Neural cell (in vitro differentiated cells): ENCODE data around the gene CILP2.

Source experiments
- EP300 ChIP-seq: fragments of 450-650 bp; conservative IDR thresholded peaks from 2 replicates; pipeline ENCODE4 v1.6.1; 2014; ENCODE audit warnings: antibody characterized with exemption, mild to moderate bottlenecking, moderate library complexity; ENCODE audit not compliant: poor library complexity, severe bottlenecking
- EZH2 ChIP-seq: fragments of 200-600, 300-800 bp; shearing (Covaris generic), sonication (generic); IDR thresholded peaks from 2 replicates; pipeline ENCODE4 v1.6.1; 2014; ENCODE audit warnings: antibody characterized with exemption, low read length, borderline replicate concordance, mild to moderate bottlenecking; ENCODE audit not compliant: insufficient read depth, poor library complexity, severe bottlenecking
- MXI1 ChIP-seq: fragments of 450-650 bp; conservative IDR thresholded peaks from 2 replicates; pipeline ENCODE4 v1.6.1; 2014; ENCODE audit warnings: antibody characterized with exemption, mild to moderate bottlenecking; ENCODE audit not compliant: poor library complexity, severe bottlenecking
- POLR2AphosphoS5 ChIP-seq: IDR thresholded peaks from 2 replicates; pipeline ENCODE4 v1.6.1; 2012
- RAD21 ChIP-seq: fragments of 450-650 bp; conservative IDR thresholded peaks from 2 replicates; pipeline ENCODE4 v1.6.1; 2014; ENCODE audit warnings: antibody characterized with exemption, mild to moderate bottlenecking, moderate library complexity
- SMC3 ChIP-seq: fragments of 450-650 bp; conservative IDR thresholded peaks from 2 replicates; pipeline ENCODE4 v1.6.1; 2014; ENCODE audit warnings: antibody characterized with exemption, mild to moderate bottlenecking, moderate library complexity; ENCODE audit not compliant: poor library complexity
- TF ChIP-seq, protein P1 (sequence below): fragments of 450-650 bp; IDR thresholded peaks from 2 replicates; pipeline ENCODE4 v1.5.1; 2014; ENCODE audit warnings: antibody characterized with exemption, mild to moderate bottlenecking, moderate library complexity; ENCODE audit not compliant: poor library complexity, severe bottlenecking
- TF ChIP-seq, protein P2 (sequence below): IDR thresholded peaks from 2 replicates; pipeline ENCODE4 v1.6.1; 2012; ENCODE audit warnings: borderline replicate concordance

DNA sequence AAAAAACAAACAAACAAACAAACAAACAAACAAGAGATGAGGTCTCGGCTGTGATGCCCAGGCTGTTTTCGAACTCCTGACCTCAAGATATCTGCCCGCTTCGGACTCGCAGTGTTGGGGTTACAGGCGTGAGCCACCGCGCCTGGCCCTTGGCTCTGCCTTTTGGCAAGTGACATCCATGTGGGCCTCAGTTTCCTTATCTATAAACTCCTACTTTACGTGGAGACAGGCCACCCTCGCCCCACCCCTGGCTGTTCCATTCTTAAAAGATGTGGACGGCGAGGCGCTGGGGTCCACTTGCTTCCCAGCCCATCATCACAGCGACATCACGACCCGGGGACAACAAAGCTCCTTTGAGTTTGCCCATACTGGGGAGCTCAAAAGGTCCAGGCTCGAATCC lies 24.4 kb upstream of the CILP2 start:
- no peak for TF ChIP-seq POLR2AphosphoS5
- TF ChIP-seq, protein P1, sequence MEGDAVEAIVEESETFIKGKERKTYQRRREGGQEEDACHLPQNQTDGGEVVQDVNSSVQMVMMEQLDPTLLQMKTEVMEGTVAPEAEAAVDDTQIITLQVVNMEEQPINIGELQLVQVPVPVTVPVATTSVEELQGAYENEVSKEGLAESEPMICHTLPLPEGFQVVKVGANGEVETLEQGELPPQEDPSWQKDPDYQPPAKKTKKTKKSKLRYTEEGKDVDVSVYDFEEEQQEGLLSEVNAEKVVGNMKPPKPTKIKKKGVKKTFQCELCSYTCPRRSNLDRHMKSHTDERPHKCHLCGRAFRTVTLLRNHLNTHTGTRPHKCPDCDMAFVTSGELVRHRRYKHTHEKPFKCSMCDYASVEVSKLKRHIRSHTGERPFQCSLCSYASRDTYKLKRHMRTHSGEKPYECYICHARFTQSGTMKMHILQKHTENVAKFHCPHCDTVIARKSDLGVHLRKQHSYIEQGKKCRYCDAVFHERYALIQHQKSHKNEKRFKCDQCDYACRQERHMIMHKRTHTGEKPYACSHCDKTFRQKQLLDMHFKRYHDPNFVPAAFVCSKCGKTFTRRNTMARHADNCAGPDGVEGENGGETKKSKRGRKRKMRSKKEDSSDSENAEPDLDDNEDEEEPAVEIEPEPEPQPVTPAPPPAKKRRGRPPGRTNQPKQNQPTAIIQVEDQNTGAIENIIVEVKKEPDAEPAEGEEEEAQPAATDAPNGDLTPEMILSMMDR: no peak
- TF ChIP-seq RAD21: no peak
- no peak for TF ChIP-seq SMC3
- no peak for TF ChIP-seq EZH2
- TF ChIP-seq, protein P2, sequence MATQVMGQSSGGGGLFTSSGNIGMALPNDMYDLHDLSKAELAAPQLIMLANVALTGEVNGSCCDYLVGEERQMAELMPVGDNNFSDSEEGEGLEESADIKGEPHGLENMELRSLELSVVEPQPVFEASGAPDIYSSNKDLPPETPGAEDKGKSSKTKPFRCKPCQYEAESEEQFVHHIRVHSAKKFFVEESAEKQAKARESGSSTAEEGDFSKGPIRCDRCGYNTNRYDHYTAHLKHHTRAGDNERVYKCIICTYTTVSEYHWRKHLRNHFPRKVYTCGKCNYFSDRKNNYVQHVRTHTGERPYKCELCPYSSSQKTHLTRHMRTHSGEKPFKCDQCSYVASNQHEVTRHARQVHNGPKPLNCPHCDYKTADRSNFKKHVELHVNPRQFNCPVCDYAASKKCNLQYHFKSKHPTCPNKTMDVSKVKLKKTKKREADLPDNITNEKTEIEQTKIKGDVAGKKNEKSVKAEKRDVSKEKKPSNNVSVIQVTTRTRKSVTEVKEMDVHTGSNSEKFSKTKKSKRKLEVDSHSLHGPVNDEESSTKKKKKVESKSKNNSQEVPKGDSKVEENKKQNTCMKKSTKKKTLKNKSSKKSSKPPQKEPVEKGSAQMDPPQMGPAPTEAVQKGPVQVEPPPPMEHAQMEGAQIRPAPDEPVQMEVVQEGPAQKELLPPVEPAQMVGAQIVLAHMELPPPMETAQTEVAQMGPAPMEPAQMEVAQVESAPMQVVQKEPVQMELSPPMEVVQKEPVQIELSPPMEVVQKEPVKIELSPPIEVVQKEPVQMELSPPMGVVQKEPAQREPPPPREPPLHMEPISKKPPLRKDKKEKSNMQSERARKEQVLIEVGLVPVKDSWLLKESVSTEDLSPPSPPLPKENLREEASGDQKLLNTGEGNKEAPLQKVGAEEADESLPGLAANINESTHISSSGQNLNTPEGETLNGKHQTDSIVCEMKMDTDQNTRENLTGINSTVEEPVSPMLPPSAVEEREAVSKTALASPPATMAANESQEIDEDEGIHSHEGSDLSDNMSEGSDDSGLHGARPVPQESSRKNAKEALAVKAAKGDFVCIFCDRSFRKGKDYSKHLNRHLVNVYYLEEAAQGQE: no peak
- no peak for TF ChIP-seq EP300
- no peak for TF ChIP-seq MXI1
